Vagina (tissue), 2 donors: ENCODE measurements around the gene ABCC12.

Source experiments
- POLR2A ChIP-seq, 2 donors: fragments of 450-650 bp; IDR thresholded peaks; one replicate each; pipeline ENCODE4 v1.6.1; 2017; ENCODE audit warnings: antibody characterized with exemption in 2 of 2, mild to moderate bottlenecking in 2 of 2, moderate library complexity in 2 of 2
- POLR2AphosphoS5 ChIP-seq, 2 donors: sonication (generic); formaldehyde crosslinking; IDR thresholded peaks; one replicate each; pipeline ENCODE4 v1.9.0; 2017; ENCODE audit warnings: antibody characterized with exemption in 2 of 2, mild to moderate bottlenecking in 2 of 2, low read depth in 1 of 2; ENCODE audit not compliant: insufficient read depth in 1 of 2
- TF ChIP-seq, protein P1 (sequence below), 3 experiments: fragments of 450-650 bp in 2 of 3; fragments of 200-600 bp in 1 of 3; sonication (generic) in 1 of 3; IDR thresholded peaks; one replicate each; pipeline ENCODE4 v1.5.1; 2017 to 2019; ENCODE audit warnings: antibody characterized with exemption in 3 of 3, mild to moderate bottlenecking in 2 of 3, moderate library complexity in 2 of 3

- TF ChIP-seq POLR2A (IDR thresholded peaks at IDR 0.05), result no peak
- TF ChIP-seq, protein P1, sequence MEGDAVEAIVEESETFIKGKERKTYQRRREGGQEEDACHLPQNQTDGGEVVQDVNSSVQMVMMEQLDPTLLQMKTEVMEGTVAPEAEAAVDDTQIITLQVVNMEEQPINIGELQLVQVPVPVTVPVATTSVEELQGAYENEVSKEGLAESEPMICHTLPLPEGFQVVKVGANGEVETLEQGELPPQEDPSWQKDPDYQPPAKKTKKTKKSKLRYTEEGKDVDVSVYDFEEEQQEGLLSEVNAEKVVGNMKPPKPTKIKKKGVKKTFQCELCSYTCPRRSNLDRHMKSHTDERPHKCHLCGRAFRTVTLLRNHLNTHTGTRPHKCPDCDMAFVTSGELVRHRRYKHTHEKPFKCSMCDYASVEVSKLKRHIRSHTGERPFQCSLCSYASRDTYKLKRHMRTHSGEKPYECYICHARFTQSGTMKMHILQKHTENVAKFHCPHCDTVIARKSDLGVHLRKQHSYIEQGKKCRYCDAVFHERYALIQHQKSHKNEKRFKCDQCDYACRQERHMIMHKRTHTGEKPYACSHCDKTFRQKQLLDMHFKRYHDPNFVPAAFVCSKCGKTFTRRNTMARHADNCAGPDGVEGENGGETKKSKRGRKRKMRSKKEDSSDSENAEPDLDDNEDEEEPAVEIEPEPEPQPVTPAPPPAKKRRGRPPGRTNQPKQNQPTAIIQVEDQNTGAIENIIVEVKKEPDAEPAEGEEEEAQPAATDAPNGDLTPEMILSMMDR (IDR thresholded peaks at IDR 0.05), result no peak
- no peak for TF ChIP-seq POLR2AphosphoS5 (IDR thresholded peaks at IDR 0.05; ENCODE audit: insufficient read depth in 1 of 2, low read depth in 1 of 2)
Measured at GRCh38 chr16:48146710-48147109, 9.1 kb downstream of the ABCC12 start.
